HEK293 (cell line): ENCODE measurements around the gene CDCA5.

ENCODE experiments used
- KLF7 ChIP-seq: fragments of 450-650 bp; formaldehyde crosslinking; IDR thresholded peaks from 2 replicates; pipeline ENCODE4 v1.5.1; 2016; ENCODE audit warnings: missing biosample characterization, missing genetic modification characterization, borderline replicate concordance
- SP2 ChIP-seq: fragments of 450-650 bp; formaldehyde crosslinking; IDR thresholded peaks from 2 replicates; pipeline ENCODE4 v1.5.1; 2016; ENCODE audit warnings: missing biosample characterization, missing genetic modification characterization
- ZBTB17 ChIP-seq: fragments of 450-650 bp; formaldehyde crosslinking; IDR thresholded peaks from 2 replicates; pipeline ENCODE4 v1.5.1; 2016; ENCODE audit warnings: missing biosample characterization, missing genetic modification characterization
- ZIC2 ChIP-seq: fragments of 450-650 bp; formaldehyde crosslinking; IDR thresholded peaks from 2 replicates; pipeline ENCODE4 v1.5.1; 2016; ENCODE audit warnings: missing biosample characterization, missing genetic modification characterization
- ZNF10 ChIP-seq: fragments of 450-650 bp; formaldehyde crosslinking; IDR thresholded peaks from 2 replicates; pipeline ENCODE4 v1.5.1; 2017; ENCODE audit warnings: missing biosample characterization, missing genetic modification characterization
- ZNF155 ChIP-seq: fragments of 450-650 bp; formaldehyde crosslinking; IDR thresholded peaks from 2 replicates; pipeline ENCODE4 v1.5.1; 2016; ENCODE audit warnings: missing biosample characterization, missing genetic modification characterization
- ZNF16 ChIP-seq: fragments of 450-650 bp; formaldehyde crosslinking; IDR thresholded peaks from 2 replicates; pipeline ENCODE4 v1.5.1; 2016; ENCODE audit warnings: low read depth, missing biosample characterization, missing genetic modification characterization
- ZNF302 ChIP-seq: fragments of 450-650 bp; formaldehyde crosslinking; IDR thresholded peaks from 2 replicates; pipeline ENCODE4 v1.5.1; 2016; ENCODE audit warnings: missing biosample characterization, missing genetic modification characterization, low read depth
- ZNF350 ChIP-seq: fragments of 450-650 bp; formaldehyde crosslinking; IDR thresholded peaks from 2 replicates; pipeline ENCODE4 v1.5.0; 2017; ENCODE audit warnings: missing biosample characterization, mild to moderate bottlenecking, missing genetic modification characterization
- ZNF366 ChIP-seq: fragments of 450-650 bp; formaldehyde crosslinking; conservative IDR thresholded peaks from 2 replicates; pipeline ENCODE4 v1.5.1; 2016; ENCODE audit warnings: missing biosample characterization, missing genetic modification characterization
- ZNF394 ChIP-seq: fragments of 450-650 bp; formaldehyde crosslinking; IDR thresholded peaks from 2 replicates; pipeline ENCODE4 v1.5.1; 2016; ENCODE audit warnings: missing biosample characterization, missing genetic modification characterization, mild to moderate bottlenecking, moderate library complexity, borderline replicate concordance
- ZNF404 ChIP-seq: fragments of 450-650 bp; formaldehyde crosslinking; IDR thresholded peaks from 2 replicates; pipeline ENCODE4 v1.5.1; 2017; ENCODE audit warnings: missing biosample characterization, missing genetic modification characterization
- ZNF416 ChIP-seq: fragments of 450-650 bp; formaldehyde crosslinking; IDR thresholded peaks from 2 replicates; pipeline ENCODE4 v1.5.1; 2016; ENCODE audit warnings: missing biosample characterization, missing genetic modification characterization
- ZNF510 ChIP-seq: fragments of 450-650 bp; formaldehyde crosslinking; IDR thresholded peaks from 2 replicates; pipeline ENCODE4 v1.5.1; 2018; ENCODE audit warnings: mild to moderate bottlenecking, missing genetic modification characterization, missing biosample characterization; ENCODE audit not compliant: insufficient replicate concordance
- ZNF670 ChIP-seq: fragments of 450-650 bp; formaldehyde crosslinking; IDR thresholded peaks from 2 replicates; pipeline ENCODE4 v1.5.1; 2016; ENCODE audit warnings: missing biosample characterization, missing genetic modification characterization, low read depth
- ZNF707 ChIP-seq: fragments of 450-650 bp; formaldehyde crosslinking; IDR thresholded peaks from 2 replicates; pipeline ENCODE4 v1.5.1; 2016; ENCODE audit warnings: missing biosample characterization, missing genetic modification characterization
- ZNF777 ChIP-seq: fragments of 450-650 bp; formaldehyde crosslinking; IDR thresholded peaks from 2 replicates; pipeline ENCODE4 v1.5.1; 2017; ENCODE audit warnings: missing biosample characterization, missing genetic modification characterization, borderline replicate concordance
- ZNF785 ChIP-seq: fragments of 450-650 bp; formaldehyde crosslinking; IDR thresholded peaks from 2 replicates; pipeline ENCODE4 v1.5.1; 2016; ENCODE audit warnings: missing biosample characterization, missing genetic modification characterization
- ZNF830 ChIP-seq: fragments of 450-650 bp; IDR thresholded peaks from 2 replicates; pipeline ENCODE4 v1.5.0; 2018; ENCODE audit warnings: missing biosample characterization, missing genetic modification characterization, low read depth, mild to moderate bottlenecking, moderate library complexity
- TF ChIP-seq, protein P1 (sequence below): fragments of 450-650 bp; formaldehyde crosslinking; IDR thresholded peaks from 2 replicates; pipeline ENCODE4 v1.5.1; 2016; ENCODE audit warnings: missing biosample characterization, missing genetic modification characterization
- TF ChIP-seq, protein P2 (sequence below): fragments of 450-650 bp; IDR thresholded peaks from 2 replicates; pipeline ENCODE4 v1.5.1; 2018; ENCODE audit warnings: missing biosample characterization, mild to moderate bottlenecking, missing genetic modification characterization
- TF ChIP-seq, protein P3 (sequence below): IDR thresholded peaks from 2 replicates; pipeline ENCODE4 v1.6.1; 2011; ENCODE audit warnings: mild to moderate bottlenecking, low read depth, low read length, borderline replicate concordance
- TF ChIP-seq, protein P4 (sequence below): fragments of 450-650 bp; formaldehyde crosslinking; IDR thresholded peaks from 2 replicates; pipeline ENCODE4 v1.5.1; 2016; ENCODE audit warnings: missing biosample characterization, missing genetic modification characterization
- TF ChIP-seq, protein P5 (sequence below): fragments of 450-650 bp; formaldehyde crosslinking; IDR thresholded peaks from 2 replicates; pipeline ENCODE4 v1.5.1; 2016; ENCODE audit warnings: missing biosample characterization, missing genetic modification characterization
- TF ChIP-seq, protein P6 (sequence below): fragments of 450-650 bp; formaldehyde crosslinking; IDR thresholded peaks from 2 replicates; pipeline ENCODE4 v1.5.1; 2016; ENCODE audit warnings: missing biosample characterization, missing genetic modification characterization, borderline replicate concordance
- TF ChIP-seq, protein P7 (sequence below): fragments of 450-650 bp; formaldehyde crosslinking; IDR thresholded peaks from 2 replicates; pipeline ENCODE4 v1.5.1; 2016; ENCODE audit warnings: missing biosample characterization, missing genetic modification characterization

The CDCA5 gene

DNA sequence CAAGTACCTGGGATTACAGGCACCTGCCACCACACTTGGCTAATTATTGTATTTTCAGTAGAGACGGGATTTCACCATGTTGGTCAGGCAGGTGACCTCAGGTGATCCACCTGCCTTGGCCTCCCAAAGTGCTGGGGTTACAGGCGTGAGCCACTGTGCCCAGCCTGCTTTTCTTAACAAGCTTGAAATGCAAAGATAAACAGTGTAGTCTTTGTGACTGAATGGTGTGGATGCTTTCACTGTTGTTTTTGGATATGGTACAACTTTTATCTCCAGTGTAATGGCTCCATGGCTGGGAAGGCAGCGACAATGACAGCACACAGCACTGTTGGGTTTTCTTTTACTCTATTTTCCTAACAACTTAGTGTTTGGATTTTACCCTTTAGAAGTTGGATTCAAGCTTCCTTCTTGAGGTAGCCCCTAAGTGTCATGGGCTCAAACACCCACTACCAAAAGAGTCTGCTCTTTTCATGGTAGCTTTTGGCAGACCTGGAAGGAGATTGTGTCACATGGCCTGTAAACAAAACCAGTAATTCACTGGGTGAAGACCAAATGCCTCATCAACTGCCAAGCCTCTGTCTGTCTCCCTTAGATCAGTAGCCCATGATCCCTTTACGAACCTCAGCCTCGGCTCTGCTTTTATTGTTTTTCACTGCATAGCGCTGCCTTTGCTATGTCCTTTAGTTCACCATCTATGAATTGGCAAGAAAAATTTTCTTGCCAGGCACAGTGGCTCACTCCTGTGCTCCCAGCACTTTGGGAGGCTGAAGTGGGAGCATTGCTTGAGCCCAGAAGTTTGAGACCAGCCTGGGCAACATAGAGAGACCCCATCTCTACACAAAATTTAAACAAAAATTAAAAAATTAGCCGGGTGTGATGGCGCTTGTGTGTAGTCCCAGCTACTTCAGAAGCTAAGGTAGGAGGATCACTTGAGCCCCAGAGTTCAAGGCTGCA lies 18.6 kb upstream of the CDCA5 start (continued):
- TF ChIP-seq ZNF785 (tag by site-specific recombination): no peak
- TF ChIP-seq, protein P1, sequence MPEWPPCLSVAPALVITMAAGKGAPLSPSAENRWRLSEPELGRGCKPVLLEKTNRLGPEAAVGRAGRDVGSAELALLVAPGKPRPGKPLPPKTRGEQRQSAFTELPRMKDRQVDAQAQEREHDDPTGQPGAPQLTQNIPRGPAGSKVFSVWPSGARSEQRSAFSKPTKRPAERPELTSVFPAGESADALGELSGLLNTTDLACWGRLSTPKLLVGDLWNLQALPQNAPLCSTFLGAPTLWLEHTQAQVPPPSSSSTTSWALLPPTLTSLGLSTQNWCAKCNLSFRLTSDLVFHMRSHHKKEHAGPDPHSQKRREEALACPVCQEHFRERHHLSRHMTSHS (tag by site-specific recombination): no peak
- TF ChIP-seq, protein P2, sequence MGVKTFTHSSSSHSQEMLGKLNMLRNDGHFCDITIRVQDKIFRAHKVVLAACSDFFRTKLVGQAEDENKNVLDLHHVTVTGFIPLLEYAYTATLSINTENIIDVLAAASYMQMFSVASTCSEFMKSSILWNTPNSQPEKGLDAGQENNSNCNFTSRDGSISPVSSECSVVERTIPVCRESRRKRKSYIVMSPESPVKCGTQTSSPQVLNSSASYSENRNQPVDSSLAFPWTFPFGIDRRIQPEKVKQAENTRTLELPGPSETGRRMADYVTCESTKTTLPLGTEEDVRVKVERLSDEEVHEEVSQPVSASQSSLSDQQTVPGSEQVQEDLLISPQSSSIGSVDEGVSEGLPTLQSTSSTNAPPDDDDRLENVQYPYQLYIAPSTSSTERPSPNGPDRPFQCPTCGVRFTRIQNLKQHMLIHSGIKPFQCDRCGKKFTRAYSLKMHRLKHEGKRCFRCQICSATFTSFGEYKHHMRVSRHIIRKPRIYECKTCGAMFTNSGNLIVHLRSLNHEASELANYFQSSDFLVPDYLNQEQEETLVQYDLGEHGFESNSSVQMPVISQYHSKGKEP (tag by site-specific recombination): peak; percentile 33; the same call in 1 of the 2 replicates
- TF ChIP-seq, protein P3, sequence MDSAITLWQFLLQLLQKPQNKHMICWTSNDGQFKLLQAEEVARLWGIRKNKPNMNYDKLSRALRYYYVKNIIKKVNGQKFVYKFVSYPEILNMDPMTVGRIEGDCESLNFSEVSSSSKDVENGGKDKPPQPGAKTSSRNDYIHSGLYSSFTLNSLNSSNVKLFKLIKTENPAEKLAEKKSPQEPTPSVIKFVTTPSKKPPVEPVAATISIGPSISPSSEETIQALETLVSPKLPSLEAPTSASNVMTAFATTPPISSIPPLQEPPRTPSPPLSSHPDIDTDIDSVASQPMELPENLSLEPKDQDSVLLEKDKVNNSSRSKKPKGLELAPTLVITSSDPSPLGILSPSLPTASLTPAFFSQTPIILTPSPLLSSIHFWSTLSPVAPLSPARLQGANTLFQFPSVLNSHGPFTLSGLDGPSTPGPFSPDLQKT: no peak
- TF ChIP-seq ZBTB17 (tag by site-specific recombination): peak; percentile 71
- TF ChIP-seq ZNF366 (tag by site-specific recombination): peak; percentile 68
- no peak for TF ChIP-seq SP2 (tag by site-specific recombination)
- no peak for TF ChIP-seq ZNF394 (tag by site-specific recombination)
- TF ChIP-seq ZNF707 (tag by site-specific recombination): no peak
- TF ChIP-seq, protein P4, sequence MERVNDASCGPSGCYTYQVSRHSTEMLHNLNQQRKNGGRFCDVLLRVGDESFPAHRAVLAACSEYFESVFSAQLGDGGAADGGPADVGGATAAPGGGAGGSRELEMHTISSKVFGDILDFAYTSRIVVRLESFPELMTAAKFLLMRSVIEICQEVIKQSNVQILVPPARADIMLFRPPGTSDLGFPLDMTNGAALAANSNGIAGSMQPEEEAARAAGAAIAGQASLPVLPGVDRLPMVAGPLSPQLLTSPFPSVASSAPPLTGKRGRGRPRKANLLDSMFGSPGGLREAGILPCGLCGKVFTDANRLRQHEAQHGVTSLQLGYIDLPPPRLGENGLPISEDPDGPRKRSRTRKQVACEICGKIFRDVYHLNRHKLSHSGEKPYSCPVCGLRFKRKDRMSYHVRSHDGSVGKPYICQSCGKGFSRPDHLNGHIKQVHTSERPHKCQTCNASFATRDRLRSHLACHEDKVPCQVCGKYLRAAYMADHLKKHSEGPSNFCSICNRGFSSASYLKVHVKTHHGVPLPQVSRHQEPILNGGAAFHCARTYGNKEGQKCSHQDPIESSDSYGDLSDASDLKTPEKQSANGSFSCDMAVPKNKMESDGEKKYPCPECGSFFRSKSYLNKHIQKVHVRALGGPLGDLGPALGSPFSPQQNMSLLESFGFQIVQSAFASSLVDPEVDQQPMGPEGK (tag by site-specific recombination): no peak; the same call in 1 of the 2 replicates
- no peak for TF ChIP-seq KLF7
- TF ChIP-seq ZNF350 (tag by site-specific recombination): no peak
- no peak for TF ChIP-seq ZNF416 (tag by site-specific recombination)
- TF ChIP-seq, protein P5, sequence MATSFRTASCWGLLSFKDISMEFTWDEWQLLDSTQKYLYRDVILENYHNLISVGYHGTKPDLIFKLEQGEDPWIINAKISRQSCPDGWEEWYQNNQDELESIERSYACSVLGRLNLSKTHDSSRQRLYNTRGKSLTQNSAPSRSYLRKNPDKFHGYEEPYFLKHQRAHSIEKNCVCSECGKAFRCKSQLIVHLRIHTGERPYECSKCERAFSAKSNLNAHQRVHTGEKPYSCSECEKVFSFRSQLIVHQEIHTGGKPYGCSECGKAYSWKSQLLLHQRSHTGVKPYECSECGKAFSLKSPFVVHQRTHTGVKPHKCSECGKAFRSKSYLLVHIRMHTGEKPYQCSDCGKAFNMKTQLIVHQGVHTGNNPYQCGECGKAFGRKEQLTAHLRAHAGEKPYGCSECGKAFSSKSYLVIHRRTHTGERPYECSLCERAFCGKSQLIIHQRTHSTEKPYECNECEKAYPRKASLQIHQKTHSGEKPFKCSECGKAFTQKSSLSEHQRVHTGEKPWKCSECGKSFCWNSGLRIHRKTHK (tag by site-specific recombination): no peak
- no peak for TF ChIP-seq ZNF830 (tag by site-specific recombination)
- TF ChIP-seq ZNF16 (tag by site-specific recombination): no peak
- TF ChIP-seq ZNF404: no peak
- TF ChIP-seq ZIC2 (tag by site-specific recombination): no peak
- TF ChIP-seq ZNF777 (tag by site-specific recombination): no peak
- TF ChIP-seq, protein P6, sequence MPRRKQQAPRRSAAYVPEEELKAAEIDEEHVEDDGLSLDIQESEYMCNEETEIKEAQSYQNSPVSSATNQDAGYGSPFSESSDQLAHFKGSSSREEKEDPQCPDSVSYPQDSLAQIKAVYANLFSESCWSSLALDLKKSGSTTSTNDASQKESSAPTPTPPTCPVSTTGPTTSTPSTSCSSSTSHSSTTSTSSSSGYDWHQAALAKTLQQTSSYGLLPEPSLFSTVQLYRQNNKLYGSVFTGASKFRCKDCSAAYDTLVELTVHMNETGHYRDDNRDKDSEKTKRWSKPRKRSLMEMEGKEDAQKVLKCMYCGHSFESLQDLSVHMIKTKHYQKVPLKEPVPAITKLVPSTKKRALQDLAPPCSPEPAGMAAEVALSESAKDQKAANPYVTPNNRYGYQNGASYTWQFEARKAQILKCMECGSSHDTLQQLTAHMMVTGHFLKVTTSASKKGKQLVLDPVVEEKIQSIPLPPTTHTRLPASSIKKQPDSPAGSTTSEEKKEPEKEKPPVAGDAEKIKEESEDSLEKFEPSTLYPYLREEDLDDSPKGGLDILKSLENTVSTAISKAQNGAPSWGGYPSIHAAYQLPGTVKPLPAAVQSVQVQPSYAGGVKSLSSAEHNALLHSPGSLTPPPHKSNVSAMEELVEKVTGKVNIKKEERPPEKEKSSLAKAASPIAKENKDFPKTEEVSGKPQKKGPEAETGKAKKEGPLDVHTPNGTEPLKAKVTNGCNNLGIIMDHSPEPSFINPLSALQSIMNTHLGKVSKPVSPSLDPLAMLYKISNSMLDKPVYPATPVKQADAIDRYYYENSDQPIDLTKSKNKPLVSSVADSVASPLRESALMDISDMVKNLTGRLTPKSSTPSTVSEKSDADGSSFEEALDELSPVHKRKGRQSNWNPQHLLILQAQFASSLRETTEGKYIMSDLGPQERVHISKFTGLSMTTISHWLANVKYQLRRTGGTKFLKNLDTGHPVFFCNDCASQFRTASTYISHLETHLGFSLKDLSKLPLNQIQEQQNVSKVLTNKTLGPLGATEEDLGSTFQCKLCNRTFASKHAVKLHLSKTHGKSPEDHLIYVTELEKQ (tag by site-specific recombination): peak; percentile 36; the same call in 1 of the 2 replicates
- no peak for TF ChIP-seq ZNF155 (tag by site-specific recombination)
- TF ChIP-seq ZNF302 (tag by site-specific recombination): no peak
- TF ChIP-seq ZNF10 (tag by site-specific recombination): peak; percentile 73
- TF ChIP-seq, protein P7, sequence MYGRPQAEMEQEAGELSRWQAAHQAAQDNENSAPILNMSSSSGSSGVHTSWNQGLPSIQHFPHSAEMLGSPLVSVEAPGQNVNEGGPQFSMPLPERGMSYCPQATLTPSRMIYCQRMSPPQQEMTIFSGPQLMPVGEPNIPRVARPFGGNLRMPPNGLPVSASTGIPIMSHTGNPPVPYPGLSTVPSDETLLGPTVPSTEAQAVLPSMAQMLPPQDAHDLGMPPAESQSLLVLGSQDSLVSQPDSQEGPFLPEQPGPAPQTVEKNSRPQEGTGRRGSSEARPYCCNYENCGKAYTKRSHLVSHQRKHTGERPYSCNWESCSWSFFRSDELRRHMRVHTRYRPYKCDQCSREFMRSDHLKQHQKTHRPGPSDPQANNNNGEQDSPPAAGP (tag by site-specific recombination): peak; percentile 49
- TF ChIP-seq ZNF670 (tag by site-specific recombination): no peak
- TF ChIP-seq ZNF510 (tag by site-specific recombination): no peak
